Activated naive CD8-positive, alpha-beta T cell treated with anti-CD3 and anti-CD28 coated beads, Interleukin-2, amount 10 ng/mL, durations not matched to agents 7 days and 5 days (primary cell): Measurements from ENCODE around the gene GALNT17. TPM values are rescaled to one million over a fixed set of nuclear protein-coding genes. Genes with fewer than 3 reads are reported as not detected.

Experiments used
- ATAC-seq: fragments of 150-1000 bp; cut with Tn5 transposase; one replicate; pipeline ENCODE4 v1.10.0; 2021; ENCODE audit warnings: low read depth, moderate library complexity
- POLR2A ChIA-PET: fragments of 350-600 bp; sonication (Branson Sonifier 250); formaldehyde crosslinking; loops from one replicate; lab custom pipeline; 2021; ENCODE audit warnings: antibody characterized with exemption; lab: Charles Lee
- DNase-seq: peaks from one replicate; pipeline ENCODE4 v3.0.0; 2021
- H3K27ac Mint-ChIP-seq: one replicate; pipeline ENCODE4 v1.8.0; 2022; ENCODE audit warnings: mild to moderate bottlenecking, mixed read lengths
- H3K27me3 Mint-ChIP-seq: one replicate; pipeline ENCODE4 v1.8.0; 2022; ENCODE audit warnings: mild to moderate bottlenecking, moderate library complexity, mixed read lengths
- H3K36me3 Mint-ChIP-seq: one replicate; pipeline ENCODE4 v1.8.0; 2021; ENCODE audit warnings: mild to moderate bottlenecking, mixed read lengths
- H3K4me1 Mint-ChIP-seq: one replicate; pipeline ENCODE4 v1.8.0; 2021; ENCODE audit warnings: mixed read lengths
- H3K4me3 Mint-ChIP-seq: one replicate; pipeline ENCODE4 v1.8.0; 2022; ENCODE audit warnings: mild to moderate bottlenecking, moderate library complexity, mixed read lengths
- H3K9me3 Mint-ChIP-seq: one replicate; pipeline ENCODE4 v1.8.0; 2021; ENCODE audit warnings: mixed read lengths
- total RNA-seq, 2 experiments: library from RNA; stranded (reverse); gene quantifications; one replicate each; pipeline ENCODE4 v1.2.3, GENCODE V29; 2021

The GALNT17 gene
- total RNA-seq, 2 experiments from 2014 or later, result not detected

GRCh38 chr7:71350680-71351079 is 218.7 kb downstream of the GALNT17 start:
- Mint-ChIP-seq H3K4me3 (no peak overlapping the region), H3K27ac (no peak overlapping the region), H3K27me3 (no peaks in the 10 kb centered on the region), H3K36me3 (no peaks in the 10 kb centered on the region), H3K4me1 (no peaks in the 10 kb centered on the region), H3K9me3 (peaks cover 20% of the 10 kb centered on the region)
- DNase-seq (no peak), ATAC-seq (no peak)
- POLR2A ChIA-PET, result no interaction called here

GRCh38 chr7:71354716-71355115 is 222.8 kb downstream of the GALNT17 start:
- H3K27ac Mint-ChIP-seq, result no peak overlapping the region
- no peak overlapping the region for H3K4me3 Mint-ChIP-seq
- H3K27me3 Mint-ChIP-seq, result no peaks in the 10 kb centered on the region
- DNase-seq (no peak), ATAC-seq (no peak)
- no peaks in the 10 kb centered on the region for H3K36me3 Mint-ChIP-seq
- H3K9me3 Mint-ChIP-seq, result peaks cover 17% of the 10 kb centered on the region
- H3K4me1 Mint-ChIP-seq, result no peaks in the 10 kb centered on the region
- POLR2A ChIA-PET, result no interaction called here

DNA sequence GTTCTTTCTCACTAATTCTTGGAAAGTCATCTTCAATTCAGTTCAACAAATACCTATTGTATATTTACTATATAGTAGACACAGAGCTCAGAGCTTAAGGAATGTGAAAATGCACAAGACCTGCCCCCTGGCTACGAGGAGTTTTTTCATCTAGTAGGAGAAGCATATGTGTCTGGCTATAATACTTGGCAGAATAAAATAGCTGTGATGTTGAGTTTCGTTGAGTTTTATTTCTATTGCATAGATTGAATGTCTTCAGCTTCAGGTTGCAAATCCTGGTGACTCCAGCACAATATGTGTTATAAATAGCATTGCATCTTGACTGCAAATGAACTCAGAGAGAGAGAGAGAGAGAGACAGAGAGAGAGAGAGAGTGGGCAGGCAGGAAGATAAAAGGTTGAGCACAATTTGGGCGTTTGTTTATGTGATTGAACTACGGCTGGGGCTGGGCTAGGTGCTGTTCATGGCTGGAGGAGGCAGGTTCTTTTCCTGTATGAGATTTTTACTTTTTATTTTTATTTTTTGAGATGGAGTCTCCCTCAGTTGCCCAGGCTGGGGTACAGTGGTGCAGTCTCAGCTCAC is 229.6 kb downstream of the GALNT17 start:
- DNase-seq, result no peak
- no peak overlapping the region for H3K27ac Mint-ChIP-seq
- H3K9me3 Mint-ChIP-seq, result peaks cover 14% of the 10 kb centered on the region
- POLR2A ChIA-PET, result no interaction called here
- H3K4me1 Mint-ChIP-seq, result no peaks in the 10 kb centered on the region
- H3K36me3 Mint-ChIP-seq, result no peaks in the 10 kb centered on the region
- ATAC-seq, result no peak
- H3K4me3 Mint-ChIP-seq, result no peak overlapping the region
- H3K27me3 Mint-ChIP-seq, result no peaks in the 10 kb centered on the region

DNA sequence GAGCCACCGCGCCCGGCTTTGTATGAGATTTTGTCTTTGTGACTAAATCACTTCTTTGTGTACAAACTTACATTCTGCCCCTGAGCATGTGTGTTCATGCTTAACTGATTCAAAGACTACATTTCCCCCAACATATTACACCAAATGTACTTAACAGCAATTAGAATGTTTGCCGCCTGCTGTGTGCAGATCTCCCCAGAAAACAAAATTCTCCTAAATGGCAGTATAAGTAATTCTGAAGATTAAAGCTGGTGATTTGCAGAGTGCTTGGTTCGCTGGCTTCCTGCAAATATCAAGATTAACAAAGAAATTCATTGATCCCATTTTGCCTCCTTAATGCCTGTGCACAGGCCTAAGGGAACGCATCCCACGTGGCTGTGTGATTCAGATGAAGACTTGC is 230.3 kb downstream of the GALNT17 start:
- Mint-ChIP-seq H3K4me3 (no peak overlapping the region), H3K27me3 (no peaks in the 10 kb centered on the region), H3K27ac (no peak overlapping the region), H3K4me1 (no peaks in the 10 kb centered on the region), H3K36me3 (no peaks in the 10 kb centered on the region), H3K9me3 (peaks cover 18% of the 10 kb centered on the region)
- POLR2A ChIA-PET, result no interaction called here
- DNase-seq, result no peak
- no peak for ATAC-seq

- Mint-ChIP-seq H3K9me3 (peaks cover 14% of the 10 kb centered on the region), H3K27ac (no peak overlapping the region), H3K36me3 (no peaks in the 10 kb centered on the region), H3K4me1 (no peaks in the 10 kb centered on the region), H3K4me3 (no peak overlapping the region), H3K27me3 (no peaks in the 10 kb centered on the region)
- ATAC-seq, result no peak
- POLR2A ChIA-PET, result no interaction called here
- no peak for DNase-seq
These were observed 231.3 kb downstream of the GALNT17 start for GRCh38 chr7:71363223-71363622.

- DNase-seq, result no peak
- Mint-ChIP-seq H3K36me3 (no peaks in the 10 kb centered on the region), H3K27ac (no peak overlapping the region), H3K27me3 (no peaks in the 10 kb centered on the region), H3K4me3 (no peak overlapping the region), H3K4me1 (no peaks in the 10 kb centered on the region), H3K9me3 (peaks cover 14% of the 10 kb centered on the region)
- ATAC-seq, result no peak
- POLR2A ChIA-PET, result no interaction called here
These were observed 231.7 kb downstream of the GALNT17 start for GRCh38 chr7:71363627-71364026.

GRCh38 chr7:71364551-71364950 is 232.6 kb downstream of the GALNT17 start:
- POLR2A ChIA-PET, result no interaction called here
- H3K36me3 Mint-ChIP-seq, result no peaks in the 10 kb centered on the region

DNA sequence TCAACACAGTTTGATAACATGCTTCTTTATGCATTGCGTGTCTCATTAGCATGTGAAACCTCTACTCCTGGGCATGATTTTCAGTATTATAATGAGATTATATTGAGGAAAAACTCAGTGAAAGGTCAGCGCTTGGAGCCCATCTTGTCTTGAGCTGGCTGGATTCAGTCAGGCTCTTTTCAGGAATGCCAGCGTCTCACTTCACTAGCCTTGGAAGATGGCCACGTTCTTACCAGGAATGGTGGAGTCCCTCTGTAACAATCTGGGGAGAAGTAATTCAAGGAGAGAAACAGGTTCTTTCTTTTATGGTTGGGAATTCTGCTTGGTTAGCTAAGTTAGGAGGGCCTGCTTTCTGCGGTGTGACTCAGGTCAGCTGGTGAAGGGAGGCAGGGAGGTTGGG is 241.0 kb downstream of the GALNT17 start:
- Mint-ChIP-seq H3K36me3 (no peaks in the 10 kb centered on the region), H3K27me3 (no peaks in the 10 kb centered on the region), H3K27ac (no peak overlapping the region), H3K4me1 (no peaks in the 10 kb centered on the region), H3K9me3 (peaks cover 10% of the 10 kb centered on the region), H3K4me3 (no peak overlapping the region)
- DNase-seq, result no peak
- POLR2A ChIA-PET, result no interaction called here
- ATAC-seq, result no peak

More at GRCh38 chr7:71364551-71364950, 232.6 kb downstream of the GALNT17 start:
- Mint-ChIP-seq H3K9me3 (peaks cover 14% of the 10 kb centered on the region), H3K4me1 (no peaks in the 10 kb centered on the region), H3K27ac (no peak overlapping the region), H3K4me3 (no peak overlapping the region), H3K27me3 (no peaks in the 10 kb centered on the region)
- DNase-seq (no peak), ATAC-seq (no peak)

DNA sequence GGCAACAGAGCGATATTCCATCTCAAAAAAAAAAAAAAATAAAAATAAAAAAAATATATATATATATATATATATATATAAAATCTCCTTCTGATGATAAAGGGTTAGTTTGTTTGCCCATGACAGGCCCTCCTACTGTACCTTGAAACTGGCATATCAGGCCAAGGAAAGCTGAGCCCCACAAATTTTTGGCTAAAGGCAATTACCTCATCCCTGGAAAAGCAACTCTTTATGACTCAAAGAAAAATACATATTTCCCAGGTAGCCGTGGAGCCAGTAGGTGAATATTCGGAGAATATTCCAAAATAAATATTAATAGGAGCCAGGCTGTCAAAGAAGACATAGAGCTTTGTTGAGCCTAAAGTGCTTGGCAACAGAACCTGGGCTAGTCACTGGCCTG is 245.1 kb downstream of the GALNT17 start:
- H3K9me3 Mint-ChIP-seq, result peaks cover 25% of the 10 kb centered on the region
- no peak for DNase-seq
- H3K4me1 Mint-ChIP-seq, result no peaks in the 10 kb centered on the region
- POLR2A ChIA-PET, result no interaction called here
- no peaks in the 10 kb centered on the region for H3K36me3 Mint-ChIP-seq
- H3K4me3 Mint-ChIP-seq, result no peak overlapping the region
- no peaks in the 10 kb centered on the region for H3K27me3 Mint-ChIP-seq
- H3K27ac Mint-ChIP-seq, result no peak overlapping the region
- no peak for ATAC-seq

DNA sequence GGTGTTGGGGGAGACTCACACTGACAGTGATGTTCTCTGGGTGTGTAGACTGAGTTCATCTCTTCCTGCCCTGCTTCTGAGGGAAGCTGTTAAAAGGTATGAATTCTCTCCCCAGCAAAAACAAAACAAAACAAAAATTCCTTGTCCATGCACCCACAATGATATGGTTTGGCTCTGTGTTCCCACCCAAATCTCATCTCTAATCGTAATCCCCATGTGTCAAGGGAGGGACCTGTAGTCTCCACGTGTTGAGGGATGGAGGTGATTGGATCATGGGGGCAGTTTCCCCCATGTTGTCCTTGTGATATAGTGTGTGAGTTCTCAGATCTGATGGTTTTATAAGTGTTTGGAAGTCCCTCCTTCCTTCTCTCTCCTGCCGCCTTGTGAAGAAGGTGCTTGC is 245.5 kb downstream of the GALNT17 start:
- POLR2A ChIA-PET, result no interaction called here
- H3K9me3 Mint-ChIP-seq, result peaks cover 26% of the 10 kb centered on the region

GRCh38 chr7:71384094-71384493 is 252.2 kb downstream of the GALNT17 start:
- ATAC-seq, result no peak
- H3K9me3 Mint-ChIP-seq, result peaks cover 16% of the 10 kb centered on the region
- no peak for DNase-seq
- H3K4me3 Mint-ChIP-seq, result no peak overlapping the region
- POLR2A ChIA-PET, result no interaction called here
- no peaks in the 10 kb centered on the region for H3K36me3 Mint-ChIP-seq
- H3K4me1 Mint-ChIP-seq, result no peaks in the 10 kb centered on the region
- H3K27ac Mint-ChIP-seq, result no peak overlapping the region
- H3K27me3 Mint-ChIP-seq, result no peaks in the 10 kb centered on the region

More for the DNA sequence above, 245.5 kb downstream of the GALNT17 start:
- Mint-ChIP-seq H3K4me1 (no peaks in the 10 kb centered on the region), H3K27me3 (no peaks in the 10 kb centered on the region), H3K36me3 (no peaks in the 10 kb centered on the region), H3K4me3 (no peak overlapping the region), H3K27ac (no peak overlapping the region)
- no peak for DNase-seq
- ATAC-seq, result no peak

DNA sequence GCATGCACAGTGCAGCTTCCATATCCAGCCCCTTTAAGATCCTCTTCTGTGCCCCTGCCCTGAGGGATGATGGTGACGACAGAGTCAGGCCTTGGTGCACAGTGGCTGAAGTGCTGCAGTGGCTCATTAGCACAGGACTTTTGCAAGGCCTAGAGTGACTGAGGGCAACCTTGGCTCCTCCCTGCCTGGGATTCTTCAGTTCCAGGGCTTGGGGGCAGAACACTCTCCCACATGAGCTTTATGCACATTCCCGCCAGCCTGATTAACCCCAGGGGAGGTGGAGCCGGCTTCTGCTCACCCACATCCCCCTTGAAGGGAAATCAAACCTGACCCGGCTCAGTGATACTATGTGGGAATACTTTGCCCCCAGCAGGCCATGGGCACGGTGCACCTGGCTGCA is 253.4 kb downstream of the GALNT17 start:
- H3K9me3 Mint-ChIP-seq, result peaks cover 8% of the 10 kb centered on the region
- POLR2A ChIA-PET, result no interaction called here

DNA sequence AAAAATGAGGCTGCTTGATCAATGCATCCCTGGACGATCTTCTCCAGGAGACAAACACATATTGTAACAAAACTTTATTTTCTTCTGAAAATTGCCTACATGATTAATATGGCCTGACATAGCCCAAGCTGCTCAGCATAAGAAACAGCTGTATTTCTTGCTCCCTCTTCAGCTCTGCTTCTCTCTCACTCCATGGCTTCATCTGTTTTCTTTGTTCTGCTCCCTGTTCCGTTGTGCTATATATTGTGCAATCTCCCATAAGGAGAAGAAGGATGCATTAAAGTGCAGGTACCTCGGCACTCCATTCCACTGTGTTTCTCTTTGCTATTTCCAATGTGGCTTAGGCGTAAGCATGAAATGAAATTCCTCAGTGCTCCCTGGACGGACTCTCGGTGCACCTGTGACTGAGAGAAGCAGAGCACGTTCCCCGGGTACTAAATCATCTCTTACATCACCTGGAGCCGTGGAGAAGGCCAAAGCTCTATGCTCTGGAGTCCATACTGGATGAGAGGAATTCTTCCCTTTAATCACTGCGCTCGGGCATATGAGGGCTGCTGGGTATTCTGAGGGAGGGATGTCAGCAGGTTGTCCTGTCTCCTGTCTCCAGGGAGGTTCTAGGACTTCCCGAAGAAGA is 254.3 kb downstream of the GALNT17 start:
- Mint-ChIP-seq H3K27me3 (no peaks in the 10 kb centered on the region), H3K27ac (no peak overlapping the region), H3K4me1 (no peaks in the 10 kb centered on the region), H3K9me3 (peaks cover 6% of the 10 kb centered on the region), H3K4me3 (no peak overlapping the region), H3K36me3 (no peaks in the 10 kb centered on the region)
- DNase-seq (no peak), ATAC-seq (no peak)
- POLR2A ChIA-PET, result no interaction called here

More for the DNA sequence above, 253.4 kb downstream of the GALNT17 start:
- Mint-ChIP-seq H3K4me1 (no peaks in the 10 kb centered on the region), H3K27ac (no peak overlapping the region), H3K36me3 (no peaks in the 10 kb centered on the region), H3K27me3 (no peaks in the 10 kb centered on the region), H3K4me3 (no peak overlapping the region)
- DNase-seq (no peak), ATAC-seq (no peak)

DNA sequence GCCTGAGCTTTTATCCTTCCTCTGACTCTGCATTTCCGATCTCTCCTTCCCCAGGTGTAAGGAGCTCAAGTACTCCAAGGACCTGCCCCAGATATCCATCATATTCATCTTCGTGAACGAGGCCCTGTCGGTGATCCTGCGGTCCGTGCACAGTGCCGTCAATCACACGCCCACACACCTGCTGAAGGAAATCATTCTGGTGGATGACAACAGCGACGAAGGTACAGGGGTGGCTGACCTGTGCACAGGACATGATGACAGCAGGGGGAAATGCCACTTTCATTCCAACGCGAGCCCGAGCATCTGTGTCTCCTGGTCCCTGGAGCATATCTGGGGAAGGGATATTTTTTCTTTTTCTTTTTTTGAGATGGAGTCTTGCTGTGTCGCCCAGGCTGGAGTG is 256.2 kb downstream of the GALNT17 start:
- no peaks in the 10 kb centered on the region for H3K27me3 Mint-ChIP-seq
- ATAC-seq, result no peak
- H3K27ac Mint-ChIP-seq, result no peak overlapping the region
- POLR2A ChIA-PET, result no interaction called here
- H3K9me3 Mint-ChIP-seq, result peaks cover 4% of the 10 kb centered on the region
- no peak overlapping the region for H3K4me3 Mint-ChIP-seq
- no peaks in the 10 kb centered on the region for H3K36me3 Mint-ChIP-seq
- DNase-seq, result no peak
- H3K4me1 Mint-ChIP-seq, result no peaks in the 10 kb centered on the region
